Measurements from ENCODE around the gene VMO1.

DNA sequence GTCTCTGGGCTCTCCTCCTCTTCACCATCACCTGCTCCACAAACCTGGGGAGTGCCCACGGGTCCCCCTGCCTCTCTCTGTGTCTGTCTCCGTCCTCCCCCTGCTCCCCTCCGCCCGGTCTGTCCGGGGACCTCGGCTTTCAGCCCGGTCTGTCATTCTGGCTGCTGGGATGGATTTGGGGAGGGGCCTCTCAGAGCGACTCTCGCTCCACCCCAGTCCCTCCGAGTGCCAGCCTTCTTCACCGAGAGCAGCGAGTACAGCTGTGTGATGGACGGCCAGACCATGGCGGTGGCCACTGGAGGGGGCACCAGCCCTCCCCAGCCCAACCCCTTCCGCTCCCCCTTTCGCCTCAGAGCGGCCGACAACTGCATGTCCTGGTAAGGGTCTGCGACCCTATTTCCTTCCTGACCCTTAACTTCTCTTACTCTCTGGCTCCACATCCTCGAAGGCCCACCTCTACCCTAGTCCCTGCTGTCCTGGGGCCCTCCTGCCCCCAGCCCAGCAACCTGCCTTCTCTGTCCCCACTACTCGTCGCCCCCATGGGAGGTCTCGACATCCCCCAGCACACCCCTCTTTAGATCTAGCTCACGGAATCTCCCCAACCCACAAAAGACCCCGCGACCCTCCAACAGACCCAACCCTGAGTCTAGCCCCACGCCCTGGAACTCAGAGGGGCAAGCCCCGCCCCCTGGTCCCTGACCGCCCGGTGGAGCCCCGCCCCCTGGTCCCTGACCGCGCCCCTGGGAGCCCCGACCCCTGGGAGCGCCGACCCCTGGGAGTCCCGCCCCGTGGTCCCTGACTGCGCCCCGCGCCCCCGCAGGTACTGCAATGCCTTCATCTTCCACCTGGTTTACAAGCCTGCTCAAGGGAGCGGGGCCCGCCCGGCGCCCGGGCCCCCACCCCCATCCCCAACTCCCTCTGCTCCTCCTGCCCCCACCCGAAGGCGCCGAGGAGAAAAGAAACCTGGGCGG, 40.9 kb downstream of the VMO1 start:
- TF ChIP-seq EZH2 (optimal IDR thresholded peaks at IDR 0.05; ENCODE audit: low read depth, low read length) = no peak
- TF ChIP-seq, protein P1, sequence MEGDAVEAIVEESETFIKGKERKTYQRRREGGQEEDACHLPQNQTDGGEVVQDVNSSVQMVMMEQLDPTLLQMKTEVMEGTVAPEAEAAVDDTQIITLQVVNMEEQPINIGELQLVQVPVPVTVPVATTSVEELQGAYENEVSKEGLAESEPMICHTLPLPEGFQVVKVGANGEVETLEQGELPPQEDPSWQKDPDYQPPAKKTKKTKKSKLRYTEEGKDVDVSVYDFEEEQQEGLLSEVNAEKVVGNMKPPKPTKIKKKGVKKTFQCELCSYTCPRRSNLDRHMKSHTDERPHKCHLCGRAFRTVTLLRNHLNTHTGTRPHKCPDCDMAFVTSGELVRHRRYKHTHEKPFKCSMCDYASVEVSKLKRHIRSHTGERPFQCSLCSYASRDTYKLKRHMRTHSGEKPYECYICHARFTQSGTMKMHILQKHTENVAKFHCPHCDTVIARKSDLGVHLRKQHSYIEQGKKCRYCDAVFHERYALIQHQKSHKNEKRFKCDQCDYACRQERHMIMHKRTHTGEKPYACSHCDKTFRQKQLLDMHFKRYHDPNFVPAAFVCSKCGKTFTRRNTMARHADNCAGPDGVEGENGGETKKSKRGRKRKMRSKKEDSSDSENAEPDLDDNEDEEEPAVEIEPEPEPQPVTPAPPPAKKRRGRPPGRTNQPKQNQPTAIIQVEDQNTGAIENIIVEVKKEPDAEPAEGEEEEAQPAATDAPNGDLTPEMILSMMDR (IDR thresholded peaks at IDR 0.05; ENCODE audit: low read length) = no peak
- no peak for TF ChIP-seq EZH2phosphoT487 (IDR thresholded peaks at IDR 0.05; ENCODE audit: low read length)

Measured in MM.1S (cell line).